Heart right ventricle (tissue), 16 donors: Measurements from ENCODE around the gene CCDC63. TPM values are rescaled to one million over a fixed set of nuclear protein-coding genes. Genes with fewer than 3 reads are reported as not detected.

Source experiments
- ATAC-seq, 8 donors: fragments of 200-7000 bp; cut with Tn5 transposase; one replicate each; pipeline ENCODE4 v1.9.1; 2020; ENCODE audit warnings: mild to moderate bottlenecking in 8 of 8, moderate library complexity in 8 of 8, moderate number of reproducible peaks in 1 of 8
- DNase-seq, 2 donors: peaks; one replicate each; pipeline ENCODE4 v3.0.0-alpha.2; 2020
- H3K27ac ChIP-seq, 10 donors: fragments of 200-600 bp; sonication (generic) in 2 of 10; one replicate each; pipeline versions ENCODE4 v1.5.0 to v1.8.0; 2020 to 2022; ENCODE audit warnings: mild to moderate bottlenecking in 3 of 10
- H3K27me3 ChIP-seq, 7 donors: fragments of 200-600 bp; one replicate each; pipeline ENCODE4 v1.8.0; 2021 to 2022; ENCODE audit warnings: mild to moderate bottlenecking in 2 of 7
- H3K36me3 ChIP-seq, 9 donors: fragments of 200-600 bp; sonication (generic) in 1 of 9; one replicate each; pipeline versions ENCODE4 v1.5.0 to v1.8.0; 2020 to 2022; ENCODE audit warnings: mild to moderate bottlenecking in 2 of 9
- H3K4me1 ChIP-seq, 9 donors: fragments of 200-600 bp; sonication (generic) in 1 of 9; one replicate each; pipeline versions ENCODE4 v1.5.0 to v1.8.0; 2020 to 2022; ENCODE audit warnings: mild to moderate bottlenecking in 4 of 9
- H3K4me3 ChIP-seq, 10 donors: fragments of 200-600 bp; sonication (generic) in 2 of 10; one replicate each; pipeline versions ENCODE4 v1.5.0 to v1.8.0; 2020 to 2022; ENCODE audit warnings: mild to moderate bottlenecking in 7 of 10, moderate library complexity in 2 of 10
- H3K9me3 ChIP-seq, 11 donors: fragments of 200-600 bp in 10 of 11; sonication (generic) in 2 of 11; one replicate each; pipeline versions ENCODE4 v1.5.0 to v1.8.0; 2013 to 2022; ENCODE audit warnings: mild to moderate bottlenecking in 2 of 11, control low read depth in 1 of 11, moderate library complexity in 1 of 11
- CTCF ChIP-seq, 9 donors: fragments of 200-600 bp; sonication (generic) in 2 of 9; IDR thresholded peaks; one replicate each; pipeline versions ENCODE4 v1.5.0 to v1.8.0; 2021 to 2022; ENCODE audit warnings: antibody characterized with exemption in 9 of 9, mild to moderate bottlenecking in 5 of 9, moderate library complexity in 1 of 9
- WGBS, 2 donors: extraction: QIAGEN DNeasy Blood & Tissue Kit; methylation state at CpG; one replicate each; pipeline ENCODE4 v1.1.7; 2013; ENCODE audit warnings: inconsistent platforms in 1 of 2; 5-methylcytosine and 5-hydroxymethylcytosine counted together
- intact Hi-C, 10 donors: fragments of 100-400 bp; cut with DNase I; formaldehyde crosslinking; loops; one replicate each; pipeline versions ENCODE4 v1.11.1 to v1.14.2; 2022
- polyA plus RNA-seq, 2 donors: library from polyadenylated mRNA; stranded (reverse); fragments of 200-250 nt; gene quantifications; one replicate each; pipeline ENCODE4 v1.2.3, GENCODE V29; 2013
- total RNA-seq, 10 donors: library from RNA; stranded (reverse); fragmentation: NEBNext Ultra II Directional in 3 of 10; extraction: Animal tissue kit (Norgen Biotek cat#: 25700) in 3 of 10; gene quantifications; one replicate each; pipeline versions ENCODE4 v1.2.1 to v1.2.4, GENCODE V29; 2021 to 2023
- donor health status: Arrhythmogenic right ventricular cardiomyopathy.
- donor health status: ischemic (EF 13 %, LVEDD 7.1; RV severe dilation, severe dysfunction).
- donor health status: healthy with polysubstance abuse.
- donor health status: DM: no; HTN: yes; CAD: no.
- donor health status: DM: no; HTN: no; CAD: no.
- donor health status: ischemic (EF 25% LVEDD 6.9; RV normal size, moderate dysfunction).
- donor health status: ischemic (EF 25% LVEDD 5.7; RV mildly dilated, moderate dysfunction).
- donor health status: healthy.
- donor health status: DM: yes; HTN: yes; CAD: no.
- donor health status: Ischemic cardiomyopathy.
- donor health status: ischemic (EF 35%, LVEDD 5.7; RV mildly dilated, moderate dysfunction).
- donor health status: nonischemic (EF 11% LVEDD 7.7; RV severe dilation, severe dysfunction).
- donor health status: DM: yes; HTN: yes; CAD: no.
- donor health status: PGD.
- donor health status: ischemic (EF 29% LVEDD 5.4; RV normal size, mild dysfunction).
- donor health status: nonischemic (EF 23%, LVEDD 6.1; RV moderate dilation, normal function).

Gene CCDC63
- total and polyA plus RNA-seq, 12 donors: not detected

GRCh38 chr12:110858848-110859247 lies 12.1 kb downstream of the CCDC63 start:
- 66 to 71% methylated on average over 8 of the region's 8 CpGs for WGBS, 2 donors
- TF ChIP-seq CTCF (IDR thresholded peaks at IDR 0.05): no peak
- intact Hi-C loops: no loop called here
- Histone ChIP-seq H3K9me3 (no peaks in the 10 kb centered on the region), H3K36me3 (no peaks in the 10 kb centered on the region), H3K27ac (no peak overlapping the region), H3K4me3 (no peak overlapping the region), H3K4me1 (peaks cover 0 to 4% (median 0%) of the 10 kb centered on the region in 9 donors), H3K27me3 (no peaks in the 10 kb centered on the region)
- DNase-seq (no peak), ATAC-seq (no peak)

GRCh38 chr12:110860833-110861296 lies 14.1 kb downstream of the CCDC63 start:
- H3K36me3 ChIP-seq: no peaks in the 10 kb centered on the region
- H3K9me3 ChIP-seq: no peaks in the 10 kb centered on the region
- intact Hi-C loops: no loop called here
- peak overlapping the region in 1 of 10 donors; percentile 42 for H3K27ac ChIP-seq
- no peak for TF ChIP-seq CTCF (IDR thresholded peaks at IDR 0.05)
- WGBS, 2 donors: 45 to 58% methylated on average over 8 of the region's 8 CpGs
- no peaks in the 10 kb centered on the region for H3K27me3 ChIP-seq
- peaks cover 0 to 9% (median 0%) of the 10 kb centered on the region in 9 donors for H3K4me1 ChIP-seq
- ATAC-seq: peak in 4 of 8 donors; percentile 22 to 48 (median 28)
- no peak overlapping the region for H3K4me3 ChIP-seq
- DNase-seq: no peak

- Histone ChIP-seq H3K27ac (no peak overlapping the region), H3K4me1 (peaks cover 0 to 9% (median 0%) of the 10 kb centered on the region in 9 donors), H3K9me3 (no peaks in the 10 kb centered on the region), H3K4me3 (no peak overlapping the region), H3K27me3 (no peaks in the 10 kb centered on the region), H3K36me3 (no peaks in the 10 kb centered on the region)
- ATAC-seq (no peak), DNase-seq (no peak)
- TF ChIP-seq CTCF (IDR thresholded peaks at IDR 0.05): peak in 1 of 9 donors; percentile 14
- WGBS, 2 donors: 73 to 78% methylated on average over 7 of the region's 7 CpGs
- intact Hi-C loops: no loop called here
Observed at GRCh38 chr12:110861729-110862128, 14.9 kb downstream of the CCDC63 start.

GRCh38 chr12:110862329-110862728 lies 15.5 kb downstream of the CCDC63 start:
- 83 to 89% methylated on average over 9 of the region's 9 CpGs for WGBS, 2 donors
- Histone ChIP-seq H3K9me3 (no peaks in the 10 kb centered on the region), H3K36me3 (no peaks in the 10 kb centered on the region), H3K4me1 (peaks cover 0 to 9% (median 0%) of the 10 kb centered on the region in 9 donors), H3K27me3 (no peaks in the 10 kb centered on the region), H3K4me3 (no peak overlapping the region), H3K27ac (no peak overlapping the region)
- intact Hi-C loops: no loop called here
- ATAC-seq (peak in 1 of 8 donors; percentile 19), DNase-seq (no peak)
- no peak for TF ChIP-seq CTCF (IDR thresholded peaks at IDR 0.05)
